GM19467 (cell line): ENCODE data around the gene SEL1L2.
"Not testable (repeated sequence)": the region's sequence is repeated elsewhere in the genome, so short reads cannot be mapped to it uniquely, and the experiment has no call there.

ENCODE experiments used
- ATAC-seq: cut with Tn5 transposase; IDR thresholded peaks from one replicate; pipeline ENCODE4 v1.9.1; 2021; ENCODE audit warnings: mild to moderate bottlenecking, moderate library complexity; ENCODE audit not compliant: unreplicated experiment

Gene SEL1L2, protein sequence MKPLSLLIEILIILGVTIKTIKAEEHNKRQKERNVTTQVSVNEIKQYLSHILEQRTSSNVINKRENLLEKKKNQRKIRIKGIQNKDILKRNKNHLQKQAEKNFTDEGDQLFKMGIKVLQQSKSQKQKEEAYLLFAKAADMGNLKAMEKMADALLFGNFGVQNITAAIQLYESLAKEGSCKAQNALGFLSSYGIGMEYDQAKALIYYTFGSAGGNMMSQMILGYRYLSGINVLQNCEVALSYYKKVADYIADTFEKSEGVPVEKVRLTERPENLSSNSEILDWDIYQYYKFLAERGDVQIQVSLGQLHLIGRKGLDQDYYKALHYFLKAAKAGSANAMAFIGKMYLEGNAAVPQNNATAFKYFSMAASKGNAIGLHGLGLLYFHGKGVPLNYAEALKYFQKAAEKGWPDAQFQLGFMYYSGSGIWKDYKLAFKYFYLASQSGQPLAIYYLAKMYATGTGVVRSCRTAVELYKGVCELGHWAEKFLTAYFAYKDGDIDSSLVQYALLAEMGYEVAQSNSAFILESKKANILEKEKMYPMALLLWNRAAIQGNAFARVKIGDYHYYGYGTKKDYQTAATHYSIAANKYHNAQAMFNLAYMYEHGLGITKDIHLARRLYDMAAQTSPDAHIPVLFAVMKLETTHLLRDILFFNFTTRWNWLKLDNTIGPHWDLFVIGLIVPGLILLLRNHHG

DNA sequence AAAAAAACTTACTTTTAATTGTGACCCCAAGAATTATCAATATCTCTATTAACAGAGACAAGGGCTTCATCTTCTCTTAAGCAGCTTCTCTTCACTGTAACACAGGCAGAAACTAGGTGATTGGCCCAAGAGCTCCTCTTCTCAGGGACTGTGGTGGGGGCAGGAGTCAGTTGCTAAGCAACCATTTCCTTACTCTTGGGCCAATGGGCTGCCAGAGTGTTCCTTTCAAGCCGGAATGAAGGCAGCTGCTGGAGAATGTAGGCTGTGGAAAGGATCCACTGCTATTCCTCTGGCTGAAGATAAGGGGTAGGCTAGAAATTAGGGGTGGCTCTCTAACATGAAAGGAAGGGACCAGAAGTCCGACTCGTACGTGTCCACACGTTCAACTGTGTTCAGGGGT is at the start of gene SEL1L2:
Gene SEL1L2, minus strand, starts transcription at position 150 of the 400 bp plus-strand sequence. Its CDS starts 80 bp downstream, at position 70.
- no peak for ATAC-seq

DNA sequence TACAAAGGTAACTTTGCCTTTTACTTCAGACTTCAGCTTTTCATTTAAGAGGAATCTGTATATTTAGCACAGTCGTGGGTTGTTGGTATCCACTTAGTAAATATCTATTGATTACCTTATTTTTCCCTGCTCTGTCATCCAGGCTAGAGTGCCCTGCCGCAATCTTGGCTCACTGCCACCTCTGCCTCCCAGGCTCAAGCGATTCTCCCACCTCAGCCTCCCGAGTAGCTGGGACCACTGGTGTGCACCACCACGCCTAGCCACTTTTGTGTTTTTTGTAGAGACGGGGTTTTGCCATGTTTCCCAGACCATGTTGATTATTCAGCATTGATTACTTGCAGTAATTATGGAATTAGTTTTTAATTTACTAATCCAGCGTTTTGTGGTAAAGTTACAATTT is 46.2 kb upstream of the SEL1L2 start:
- no peak for ATAC-seq

DNA sequence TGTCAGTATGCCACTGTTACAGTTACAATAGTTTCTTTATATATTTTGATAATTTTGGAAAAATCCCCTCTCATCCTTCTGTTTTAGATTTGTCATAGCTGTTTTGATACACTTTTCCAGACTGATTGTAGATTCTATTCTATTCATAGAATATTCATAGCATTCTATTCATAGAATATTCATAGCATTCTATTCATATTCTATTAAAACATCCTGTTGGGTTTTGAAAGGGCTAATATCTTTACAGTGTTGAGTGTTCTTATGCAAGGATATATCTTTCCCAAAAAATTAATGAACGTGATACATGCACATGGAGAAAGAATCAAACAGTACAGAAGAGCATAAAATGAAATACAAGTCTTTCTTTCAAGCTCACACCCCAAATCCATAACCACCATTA is 42.9 kb upstream of the SEL1L2 start:
- ATAC-seq = no peak

DNA sequence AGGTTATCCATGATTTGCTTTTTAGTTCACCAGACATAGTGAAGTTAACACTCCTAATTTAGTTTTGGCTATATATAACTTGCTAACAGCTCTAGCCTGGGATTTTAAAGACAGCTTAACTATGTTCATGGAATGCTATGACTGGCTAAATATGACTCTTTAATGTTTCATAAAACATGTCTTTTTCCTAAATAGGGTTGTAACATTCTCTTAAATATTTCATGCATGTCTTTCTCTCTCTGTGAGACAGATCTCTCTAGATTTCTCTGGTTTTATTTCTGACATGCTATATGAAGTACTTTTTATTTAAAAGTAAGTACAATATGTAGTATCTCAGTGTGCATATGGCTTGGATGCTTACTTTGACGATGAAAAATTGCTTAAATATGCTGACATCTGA is 40.6 kb upstream of the SEL1L2 start:
- ATAC-seq = no peak

DNA sequence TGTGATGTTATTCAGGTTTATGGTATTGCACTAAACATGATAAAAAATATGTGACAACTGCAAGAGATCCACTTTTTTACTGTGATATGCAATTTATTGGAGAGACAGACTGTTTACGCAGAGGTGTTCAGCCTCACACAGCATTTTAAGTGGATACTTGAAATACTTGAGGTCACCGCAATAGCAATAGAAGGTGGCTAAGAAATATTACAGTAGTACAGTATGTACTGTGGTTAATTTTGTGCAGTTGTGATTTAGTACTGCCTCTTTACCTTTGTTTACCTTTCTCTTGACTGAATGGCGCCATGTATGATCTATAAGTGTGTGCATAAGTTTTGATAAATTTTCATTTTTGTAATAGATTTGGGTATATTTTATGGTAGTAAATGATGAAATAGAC is 22.3 kb upstream of the SEL1L2 start:
- no peak for ATAC-seq

DNA sequence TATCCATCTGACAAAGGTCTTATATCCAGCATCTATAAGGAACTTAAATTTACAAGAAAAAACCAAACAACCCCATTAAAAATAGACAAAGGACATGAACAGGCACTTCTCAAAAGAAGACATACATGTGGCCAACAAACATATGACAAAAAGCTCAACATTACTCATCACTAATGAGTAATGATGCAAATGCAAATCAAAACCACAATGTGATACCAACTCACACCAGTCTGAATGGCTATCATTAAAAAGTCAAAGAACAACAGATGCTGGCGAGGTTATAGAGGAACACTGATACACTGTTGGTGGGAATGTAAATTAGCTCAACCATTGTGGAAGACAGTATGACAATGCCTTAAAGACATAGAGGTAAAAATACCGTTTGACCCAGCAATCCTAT is 18.8 kb upstream of the SEL1L2 start:
- ATAC-seq = no peak

DNA sequence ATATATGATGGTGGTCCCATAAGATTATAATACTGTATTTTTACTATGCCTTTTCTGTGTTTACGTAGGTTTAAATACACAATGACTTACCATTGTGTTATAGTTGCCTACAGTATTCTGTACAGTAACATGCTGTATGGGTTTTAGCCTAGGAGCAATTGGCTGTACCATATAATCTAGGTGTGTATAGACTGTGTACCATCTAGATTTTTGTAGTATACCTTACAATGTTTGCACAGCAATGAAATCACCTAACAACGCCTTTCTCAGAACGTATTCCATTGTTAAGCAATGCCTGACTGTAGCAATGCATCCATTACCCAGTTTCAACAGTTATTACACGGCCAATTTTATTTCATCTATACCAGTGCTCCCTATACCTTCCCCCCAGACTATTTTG is 15.6 kb upstream of the SEL1L2 start:
- ATAC-seq = no peak

DNA sequence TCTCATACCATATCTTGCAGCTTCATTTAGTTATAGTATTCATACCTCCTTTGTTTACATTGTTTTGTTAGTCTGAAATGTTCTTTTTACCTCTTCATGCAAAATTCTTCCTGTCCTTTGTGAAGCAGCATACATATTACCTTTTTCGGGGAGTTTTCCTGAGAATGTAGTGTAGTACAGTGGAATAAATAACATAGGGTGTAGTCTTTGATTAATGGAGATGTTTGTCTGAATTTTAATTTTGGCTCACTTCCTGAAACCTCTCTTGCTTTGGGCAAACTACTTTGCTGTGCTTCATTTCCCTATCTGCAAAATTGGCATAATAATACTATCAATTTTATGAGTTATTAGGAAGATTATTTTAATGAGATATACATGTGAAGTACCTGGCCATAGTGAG is 10.5 kb upstream of the SEL1L2 start:
- ATAC-seq = no peak

DNA sequence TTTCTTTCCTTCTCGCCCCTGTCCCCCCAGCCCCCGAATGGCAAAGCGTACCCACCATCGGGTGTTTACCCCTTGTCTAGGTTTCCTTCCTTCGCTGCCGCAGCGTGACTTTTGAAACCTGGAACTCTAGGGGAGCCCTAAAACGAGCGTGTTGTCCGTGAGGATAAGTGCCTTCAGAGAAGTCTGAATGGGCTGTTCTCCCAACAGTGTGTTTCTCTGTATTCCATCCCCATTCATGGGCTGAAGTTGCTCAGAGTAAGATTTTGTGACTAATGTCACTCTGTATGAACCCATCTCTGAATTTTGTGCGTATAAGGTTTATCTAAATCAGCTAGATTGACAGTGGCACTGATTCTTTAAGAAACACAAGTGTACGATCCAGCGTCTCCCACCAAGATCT is 5.9 kb upstream of the SEL1L2 start:
- ATAC-seq = no peak

DNA sequence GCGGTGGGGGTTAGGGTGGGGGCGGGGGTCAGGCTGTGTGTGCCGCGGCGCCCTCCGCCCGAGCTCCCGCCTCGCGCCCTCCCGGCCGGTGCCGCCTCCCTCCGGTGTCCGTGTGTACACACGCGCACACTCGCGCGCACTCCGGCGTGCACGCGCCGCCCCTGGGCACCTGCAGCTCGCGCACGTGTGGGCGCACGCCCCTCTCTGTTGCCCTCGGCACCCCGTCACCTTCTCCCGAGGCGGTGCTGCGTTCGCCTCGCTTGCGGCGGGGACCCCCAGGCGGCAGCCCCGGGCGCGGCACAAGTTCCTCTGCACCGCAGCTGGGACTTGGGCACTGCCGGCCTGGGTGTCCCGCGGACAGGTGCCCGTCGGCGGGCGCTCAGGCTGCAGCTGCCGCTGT is 5.4 kb upstream of the SEL1L2 start:
- ATAC-seq = no peak

DNA sequence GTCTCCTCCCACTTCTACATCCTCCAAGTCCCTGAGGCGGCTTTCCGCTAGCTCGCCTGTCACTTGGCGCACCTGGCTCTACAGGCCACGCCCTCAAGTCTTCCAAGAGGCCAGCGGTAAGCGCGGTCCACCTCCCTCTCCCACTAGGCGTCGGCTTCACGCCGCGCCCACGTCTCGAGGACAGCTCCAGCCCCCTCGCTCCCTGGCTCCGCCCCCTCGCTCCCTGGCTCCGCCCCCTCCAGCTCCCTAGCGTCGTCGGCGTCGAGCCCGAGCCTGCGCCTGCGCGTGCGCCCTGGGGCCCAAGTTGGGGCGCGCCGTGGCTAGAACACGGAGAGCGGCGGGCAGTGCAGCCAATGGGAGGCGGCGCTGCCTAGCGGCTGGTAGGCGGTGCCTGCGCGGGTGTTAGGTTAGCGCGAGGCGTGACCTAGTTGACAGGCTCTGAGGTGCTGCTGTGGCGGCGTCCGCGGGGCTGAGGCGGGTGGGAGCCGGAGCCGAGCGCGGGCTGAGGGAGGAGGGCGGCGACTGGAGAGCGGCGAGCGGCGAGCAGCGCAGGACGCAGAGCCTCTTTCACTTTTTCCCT is 4.8 kb upstream of the SEL1L2 start, which contains the start of gene MACROD2:
Gene MACROD2, plus strand, starts transcription at position 431 of the 580 bp plus-strand sequence.
- peak; percentile 61 for ATAC-seq

DNA sequence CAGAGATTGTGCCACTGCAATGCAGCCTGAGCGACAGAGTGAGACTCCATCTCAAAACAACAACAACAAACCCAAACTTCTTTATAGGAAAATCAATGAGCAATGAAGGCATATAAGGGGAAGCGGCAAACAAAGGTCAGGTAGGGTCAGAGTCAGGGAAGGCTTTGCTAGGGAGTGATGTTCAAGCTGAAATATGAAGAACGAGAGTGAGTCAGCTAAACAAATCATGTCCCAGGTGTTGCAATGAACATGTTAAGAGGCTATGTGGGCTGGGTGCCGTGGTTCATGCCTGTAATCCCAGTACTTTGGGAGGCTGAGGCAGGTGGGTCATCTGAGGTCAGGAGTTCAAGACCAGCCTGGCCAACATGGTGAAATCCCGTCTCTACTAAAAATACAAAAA is 1.5 kb upstream of the SEL1L2 start:
- ATAC-seq = not testable (repeated sequence)

DNA sequence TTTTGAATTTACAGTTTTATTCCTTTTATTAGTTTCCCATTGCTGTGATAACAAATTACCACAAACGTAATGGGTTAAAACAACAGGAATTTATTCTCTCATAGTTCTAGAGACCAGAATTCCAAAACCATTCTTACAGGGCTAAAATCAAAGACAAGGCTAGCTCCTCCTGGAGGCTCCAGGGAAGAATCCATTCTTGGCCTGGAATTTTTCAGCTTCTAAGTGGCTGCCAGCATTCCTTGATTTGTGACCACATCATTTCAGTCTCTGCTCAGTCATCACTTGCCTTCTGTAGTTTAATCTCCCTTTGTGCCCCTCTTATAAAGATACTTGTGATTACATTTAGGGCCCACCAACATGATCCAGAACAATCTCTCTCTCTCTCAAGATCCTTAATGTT is 897 bp upstream of the SEL1L2 start:
- ATAC-seq = no peak

DNA sequence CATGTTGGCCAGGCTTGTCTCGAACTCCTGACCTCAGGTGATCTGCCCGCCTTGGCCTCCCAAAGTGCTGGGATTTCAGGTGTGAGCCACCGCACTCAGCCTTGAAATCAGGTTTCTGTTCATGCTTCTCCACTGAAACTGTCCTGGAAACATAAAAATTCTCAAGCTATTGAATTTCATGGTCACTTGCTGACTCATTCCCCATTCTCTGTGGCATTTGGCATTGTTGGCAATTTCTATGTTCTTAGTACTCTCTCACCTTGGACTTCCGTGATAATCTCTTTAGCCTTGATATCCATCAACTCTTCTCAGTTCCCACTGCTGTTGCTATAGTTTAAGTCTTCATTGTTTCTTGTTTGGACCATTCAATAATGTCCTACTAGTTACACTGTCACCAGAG is 6.2 kb downstream of the SEL1L2 start:
- ATAC-seq = no peak

DNA sequence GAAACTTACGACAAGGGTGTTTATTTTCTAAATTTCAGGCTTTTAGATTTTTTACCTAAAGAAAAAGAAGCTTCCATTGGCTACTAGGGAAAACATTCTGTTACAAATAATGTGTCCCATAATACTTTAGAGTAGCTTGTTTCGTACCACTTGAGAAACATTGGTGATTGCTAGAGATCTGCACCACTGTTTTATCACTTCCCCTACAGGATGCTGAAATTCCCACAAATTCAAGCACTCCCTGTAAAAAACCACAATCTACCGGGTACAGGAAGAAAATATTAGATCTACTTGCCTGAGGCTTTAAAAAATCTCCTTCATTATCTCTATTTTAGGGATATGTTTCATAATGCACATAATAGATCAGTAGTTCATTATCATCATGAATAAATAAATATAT is 29.9 kb downstream of the SEL1L2 start:
- ATAC-seq = no peak

DNA sequence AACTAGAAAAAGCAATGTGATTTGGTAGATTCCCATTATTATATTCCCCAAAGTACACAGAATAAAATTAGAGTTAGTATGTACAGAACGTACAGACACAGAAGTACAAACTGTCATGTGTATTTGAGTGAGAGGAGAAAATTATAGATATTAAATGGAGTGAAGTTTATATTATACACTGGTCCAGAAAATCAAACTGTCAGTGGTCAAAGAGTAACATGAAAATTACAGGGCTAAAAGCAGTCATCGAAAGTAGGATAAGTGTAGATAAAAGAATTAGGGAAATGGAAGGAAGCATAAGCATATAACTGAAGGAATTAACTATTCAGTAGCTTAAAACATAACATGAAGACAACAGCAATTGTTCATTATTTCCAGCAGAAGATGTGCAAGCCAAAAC is 30.3 kb downstream of the SEL1L2 start:
- ATAC-seq = no peak

DNA sequence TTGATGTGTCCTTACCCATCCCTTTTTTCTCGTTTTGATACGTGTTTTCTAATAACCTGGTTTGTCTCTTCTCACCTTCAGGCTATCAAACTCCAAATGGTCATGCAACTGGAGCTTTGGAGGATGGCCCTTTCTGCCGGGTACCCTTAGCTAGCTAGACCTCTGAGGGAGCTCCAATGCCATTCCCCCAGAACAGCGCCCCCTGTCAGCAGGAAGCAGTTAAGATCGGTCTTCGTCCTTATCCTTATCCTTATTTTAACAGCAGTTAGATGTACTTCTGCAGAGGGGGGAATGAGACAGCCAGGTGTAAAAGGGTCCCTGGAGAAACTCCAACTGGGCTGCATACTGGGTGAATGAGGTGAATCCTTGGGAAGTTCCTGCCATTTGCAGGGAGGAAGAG is 37.2 kb downstream of the SEL1L2 start:
- no peak for ATAC-seq

DNA sequence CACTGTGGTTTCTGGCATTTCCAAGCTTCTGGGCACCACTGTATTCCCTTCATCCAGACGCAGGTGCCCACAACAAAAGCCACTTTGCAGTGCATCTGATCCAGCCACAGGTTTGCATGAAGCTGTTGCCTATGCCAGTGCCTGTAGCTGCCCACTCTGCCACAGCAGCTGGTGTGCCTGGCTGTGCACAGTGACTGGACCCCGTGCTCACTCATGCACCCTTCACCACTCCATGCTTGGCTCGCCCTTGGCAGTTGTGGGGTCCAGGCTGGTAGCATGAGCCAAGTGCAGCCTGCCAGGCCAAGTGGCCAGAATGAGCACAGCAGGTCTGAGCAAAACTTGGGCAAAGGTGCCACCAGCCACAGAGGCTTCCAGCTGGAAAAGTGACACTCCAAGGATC is 42.7 kb downstream of the SEL1L2 start:
- ATAC-seq = no peak

DNA sequence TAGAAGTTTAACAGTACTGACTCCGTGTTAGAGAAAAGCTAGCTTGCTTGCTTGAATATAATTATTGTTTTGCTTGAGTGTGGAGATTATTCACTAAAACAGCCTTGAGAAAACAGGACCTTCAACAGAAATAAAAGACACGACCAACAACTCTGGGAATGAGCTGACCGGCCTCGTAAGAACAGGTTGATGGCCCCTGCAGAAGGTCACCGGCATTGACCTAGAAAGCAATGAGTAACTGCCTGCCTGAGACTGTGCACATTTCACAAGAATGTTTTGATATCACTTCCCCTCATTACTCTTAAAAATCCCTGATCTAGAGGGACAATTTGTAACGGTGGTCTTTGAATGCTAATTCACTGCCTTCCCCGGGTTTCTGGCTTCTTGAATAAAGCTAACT is 49.4 kb downstream of the SEL1L2 start:
- no peak for ATAC-seq

DNA sequence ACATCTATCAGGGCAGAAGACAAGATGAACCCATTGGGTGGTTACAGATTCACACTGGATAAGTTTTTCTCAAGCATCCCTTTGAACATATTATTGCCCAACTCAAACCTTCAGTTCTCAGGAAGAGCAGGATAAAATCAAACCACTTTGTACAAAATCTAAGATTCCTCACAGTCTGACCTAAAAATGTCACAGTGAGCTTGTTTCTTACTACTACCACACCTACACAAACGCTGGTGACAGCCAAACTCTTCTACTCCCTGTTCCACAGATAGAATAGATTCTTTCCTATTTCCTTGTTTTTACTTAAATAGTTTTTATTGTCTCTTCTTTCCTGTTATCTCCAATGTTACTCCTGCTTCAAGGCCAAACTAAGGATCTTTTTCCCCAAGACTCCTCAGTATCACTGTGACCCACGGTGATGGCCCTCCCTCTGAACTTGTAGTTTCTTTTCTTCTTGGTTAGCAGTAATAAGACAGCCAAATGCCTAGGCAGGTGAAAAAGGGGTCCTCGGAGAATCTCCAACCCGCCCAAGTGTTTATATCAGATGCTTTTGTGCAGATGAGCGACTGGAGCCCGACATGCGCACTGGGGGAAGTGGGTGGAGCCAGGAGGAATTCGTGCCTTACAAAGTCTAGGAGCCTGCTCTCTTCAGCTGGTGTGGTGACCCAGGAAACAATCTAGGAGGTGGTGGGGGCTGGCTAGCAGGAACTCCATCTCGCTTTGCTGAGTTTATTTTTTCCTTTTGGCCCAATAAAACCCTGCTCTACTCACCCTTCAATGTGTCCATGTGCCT is 53.4 kb downstream of the SEL1L2 start:
- no peak for ATAC-seq
